Tibial nerve (tissue), 3 donors: ENCODE data around the gene PEBP1.

Experiments
- POLR2A ChIP-seq, 2 donors: fragments of 450-650 bp; IDR thresholded peaks; one replicate each; pipeline ENCODE4 v1.6.1; 2017; ENCODE audit warnings: antibody characterized with exemption in 2 of 2, mild to moderate bottlenecking in 2 of 2, moderate library complexity in 2 of 2
- TF ChIP-seq, protein P1 (sequence below), 5 experiments: fragments of 200-600 bp in 3 of 5; fragments of 450-650 bp in 2 of 5; sonication (generic) in 3 of 5; IDR thresholded peaks; one replicate each; pipeline ENCODE4 v1.5.1; 2016 to 2019; ENCODE audit warnings: antibody characterized with exemption in 5 of 5, mild to moderate bottlenecking in 3 of 5, moderate library complexity in 2 of 5

GRCh38 chr12:118188690-118189371 is 52.9 kb downstream of the PEBP1 start:
- TF ChIP-seq, protein P1, sequence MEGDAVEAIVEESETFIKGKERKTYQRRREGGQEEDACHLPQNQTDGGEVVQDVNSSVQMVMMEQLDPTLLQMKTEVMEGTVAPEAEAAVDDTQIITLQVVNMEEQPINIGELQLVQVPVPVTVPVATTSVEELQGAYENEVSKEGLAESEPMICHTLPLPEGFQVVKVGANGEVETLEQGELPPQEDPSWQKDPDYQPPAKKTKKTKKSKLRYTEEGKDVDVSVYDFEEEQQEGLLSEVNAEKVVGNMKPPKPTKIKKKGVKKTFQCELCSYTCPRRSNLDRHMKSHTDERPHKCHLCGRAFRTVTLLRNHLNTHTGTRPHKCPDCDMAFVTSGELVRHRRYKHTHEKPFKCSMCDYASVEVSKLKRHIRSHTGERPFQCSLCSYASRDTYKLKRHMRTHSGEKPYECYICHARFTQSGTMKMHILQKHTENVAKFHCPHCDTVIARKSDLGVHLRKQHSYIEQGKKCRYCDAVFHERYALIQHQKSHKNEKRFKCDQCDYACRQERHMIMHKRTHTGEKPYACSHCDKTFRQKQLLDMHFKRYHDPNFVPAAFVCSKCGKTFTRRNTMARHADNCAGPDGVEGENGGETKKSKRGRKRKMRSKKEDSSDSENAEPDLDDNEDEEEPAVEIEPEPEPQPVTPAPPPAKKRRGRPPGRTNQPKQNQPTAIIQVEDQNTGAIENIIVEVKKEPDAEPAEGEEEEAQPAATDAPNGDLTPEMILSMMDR (IDR thresholded peaks at IDR 0.05) = no peak
- no peak for TF ChIP-seq POLR2A (IDR thresholded peaks at IDR 0.05)
